ENCODE measurements around the gene HSPA1B.
"Not testable (repeated sequence)": the region's sequence is repeated elsewhere in the genome, so short reads cannot be mapped to it uniquely, and the experiment has no call there.

GRCh38 chr6:31808599-31808998 is 18.9 kb upstream of the HSPA1B start:
- not testable (repeated sequence) for TF ChIP-seq CTCF (conservative IDR thresholded peaks at IDR 0.05; ENCODE audit: low read depth, low read length); EZH2 (IDR thresholded peaks at IDR 0.05; ENCODE audit: borderline replicate concordance, low read depth, low read length, poor library complexity, severe bottlenecking)

Measured in A673 (cell line).